Stimulated activated CD8-positive, alpha-beta memory T cell treated with anti-CD3 and anti-CD28 coated beads, Interleukin-7, amount 100 ng/mL, for 24 hours (primary cell): ENCODE measurements around the gene ECI1.

Source experiments
- DNase-seq: peaks from one replicate; pipeline ENCODE4 v3.0.0-alpha.2; 2020; ENCODE audit warnings: low read depth

The ECI1 gene

GRCh38 chr16:2233046-2233775 is 18.2 kb downstream of the ECI1 start:
- DNase-seq, result no peak

GRCh38 chr16:2232094-2232990 is 19.0 kb downstream of the ECI1 start:
- no peak for DNase-seq

- no peak for DNase-seq
These were observed 20.1 kb downstream of the ECI1 start for GRCh38 chr16:2231016-2231931.

GRCh38 chr16:2230376-2230775 is 21.0 kb downstream of the ECI1 start:
- no peak for DNase-seq

GRCh38 chr16:2229632-2230250 is 21.6 kb downstream of the ECI1 start:
- DNase-seq, result no peak

- no peak for DNase-seq
These were observed 22.3 kb downstream of the ECI1 start for GRCh38 chr16:2229091-2229490.

GRCh38 chr16:2228161-2228824 is 23.1 kb downstream of the ECI1 start:
- DNase-seq, result no peak

- no peak for DNase-seq
These were observed 24.5 kb downstream of the ECI1 start for GRCh38 chr16:2226918-2227317.

- DNase-seq, result no peak
These were observed 25.1 kb downstream of the ECI1 start for GRCh38 chr16:2226245-2226793.

GRCh38 chr16:2223942-2224486 is 27.4 kb downstream of the ECI1 start:
- DNase-seq, result no peak

- DNase-seq, result peak; percentile 99
These were observed 28.0 kb downstream of the ECI1 start, which contains the start of gene E4F1 for GRCh38 chr16:2223221-2223941. Gene E4F1 (plus strand): TSS chr16:2223591. CDS start chr16:2223614, 23 bp downstream.

GRCh38 chr16:2216330-2216729 is 35.1 kb downstream of the ECI1 start:
- no peak for DNase-seq

- DNase-seq, result no peak
These were observed 36.7 kb downstream of the ECI1 start, which contains the start of gene PGP for GRCh38 chr16:2214719-2214968. Gene PGP (minus strand): TSS chr16:2214840. CDS start chr16:2214777, 63 bp downstream.

- DNase-seq, result no peak
These were observed 37.3 kb downstream of the ECI1 start for GRCh38 chr16:2213817-2214718.

GRCh38 chr16:2212362-2213324 is 38.7 kb downstream of the ECI1 start:
- DNase-seq, result no peak

- DNase-seq, result no peak
These were observed 39.5 kb downstream of the ECI1 start for GRCh38 chr16:2211923-2212347.
